PC-3 (cell line): ENCODE data around the gene MPP1. TPM values are rescaled to one million over a fixed set of nuclear protein-coding genes. Genes with fewer than 3 reads are reported as not detected.

ENCODE experiments used
- ATAC-seq: fragments of 200-7000 bp; cut with Tn5 transposase; 2 replicates; pipeline ENCODE4 v1.9.1; 2020; ENCODE audit warnings: mild to moderate bottlenecking, moderate library complexity
- BruUV-seq: library from RNA; stranded (reverse); fragments of 400-500 nt; replicated peaks from 2 replicates; lab custom pipeline; 2021; lab: Mats Ljungman, UMichigan
- CTCF ChIA-PET: fragments of 300-600 bp; sonication (Branson Sonifier 250); formaldehyde crosslinking; loops from one replicate; lab custom pipeline; 2022; ENCODE audit warnings: antibody characterized with exemption; lab: Charles Lee
- POLR2A ChIA-PET: fragments of 300-600 bp; sonication (Branson Sonifier 250); formaldehyde crosslinking; loops from one replicate; lab custom pipeline; 2022; ENCODE audit warnings: antibody characterized with exemption; ENCODE audit not compliant: unreplicated experiment; lab: Charles Lee
- DNase-seq: peaks from one replicate; pipeline ENCODE4 v3.0.0-alpha.2; 2015
- H2AFZ ChIP-seq: fragments of 300-600 bp; sonication (generic); 2 replicates; pipeline ENCODE4 v1.6.0; 2016; ENCODE audit warnings: antibody characterized with exemption, low read length
- H3F3A ChIP-seq: fragments of 300-600 bp; sonication (generic); one replicate; pipeline ENCODE4 v1.6.0; 2017; ENCODE audit warnings: antibody characterized with exemption, low read length, control low read depth, mild to moderate bottlenecking; ENCODE audit not compliant: unreplicated experiment
- H3K27ac ChIP-seq: fragments of 300-600 bp; sonication (generic); 2 replicates; pipeline ENCODE4 v1.5.1; 2016; ENCODE audit warnings: mild to moderate bottlenecking, low read length
- H3K27me3 ChIP-seq: fragments of 300-600 bp; sonication (generic); 2 replicates; pipeline ENCODE4 v1.6.1; 2016; ENCODE audit warnings: low read length, mixed read lengths
- H3K36me3 ChIP-seq: fragments of 300-600 bp; sonication (generic); 2 replicates; pipeline ENCODE4 v1.6.1; 2016; ENCODE audit warnings: low read depth, mixed run types, low read length, mixed read lengths
- H3K4me1 ChIP-seq: fragments of 300-600 bp; sonication (generic); 2 replicates; pipeline ENCODE4 v1.5.1; 2016; ENCODE audit warnings: low read length; ENCODE audit not compliant: insufficient read depth
- H3K4me2 ChIP-seq: fragments of 300-600 bp; sonication (generic); 2 replicates; pipeline ENCODE4 v1.6.0; 2016; ENCODE audit warnings: low read length
- H3K4me3 ChIP-seq: fragments of 300-600 bp; sonication (generic); 2 replicates; pipeline ENCODE4 v1.5.1; 2016; ENCODE audit warnings: mild to moderate bottlenecking, low read length, mixed read lengths
- H3K79me2 ChIP-seq: fragments of 300-600 bp; sonication (generic); 2 replicates; pipeline ENCODE4 v1.6.1; 2017; ENCODE audit warnings: low read length, mixed read lengths
- H3K9ac ChIP-seq: fragments of 300-600 bp; sonication (generic); 2 replicates; pipeline ENCODE4 v1.6.0; 2016; ENCODE audit warnings: mild to moderate bottlenecking, low read length
- H3K9me2 ChIP-seq: fragments of 300-600 bp; sonication (generic); replicated peaks from 2 replicates; pipeline ENCODE4 v1.6.1; 2016; ENCODE audit warnings: mixed run types, low read length, mixed read lengths
- H3K9me3 ChIP-seq: fragments of 300-600 bp; sonication (generic); 2 replicates; pipeline ENCODE4 v1.6.1; 2016; ENCODE audit warnings: low read length, mixed read lengths
- H4K20me1 ChIP-seq: fragments of 300-600 bp; sonication (generic); 2 replicates; pipeline ENCODE4 v1.6.1; 2016; ENCODE audit warnings: low read length, mixed read lengths
- EZH2 ChIP-seq: fragments of 300-600 bp; sonication (generic); IDR thresholded peaks from one replicate; pipeline ENCODE4 v1.6.1; 2017; ENCODE audit warnings: antibody characterized with exemption, mild to moderate bottlenecking, low read length; ENCODE audit not compliant: unreplicated experiment
- EZH2phosphoT487 ChIP-seq: fragments of 300-600 bp; sonication (generic); IDR thresholded peaks from 2 replicates; pipeline ENCODE4 v1.6.1; 2018; ENCODE audit warnings: mild to moderate bottlenecking, antibody characterized with exemption, low read length, borderline replicate concordance
- intact Hi-C: fragments of 100-400 bp; cut with micrococcal nuclease; formaldehyde crosslinking; loops from 2 replicates; pipeline ENCODE4 v1.9.0; 2023
- total RNA-seq: library from RNA; depleted of rRNA; stranded (reverse); fragments of >200 nt; gene quantifications from 2 replicates; pipeline ENCODE4 v1.2.3, GENCODE V29; 2014
- TF ChIP-seq, protein P1 (sequence below): fragments of 300-600 bp; sonication (generic); conservative IDR thresholded peaks from 2 replicates; pipeline ENCODE4 v1.5.1; 2017; ENCODE audit warnings: antibody characterized with exemption, low read depth, mild to moderate bottlenecking, low read length

Gene MPP1
- total RNA-seq, 1 experiment from 2014 or later = 18.8 TPM

GRCh38 chrX:154824638-154825037 is 19.4 kb upstream of the MPP1 start:
- no peaks in the 10 kb centered on the region for H3K9me2 ChIP-seq
- H3K4me2 ChIP-seq = no peak overlapping the region
- H3F3A ChIP-seq = no peaks in the 10 kb centered on the region
- H3K9ac ChIP-seq = no peak overlapping the region
- H3K4me1 ChIP-seq = no peaks in the 10 kb centered on the region
- ChIA-PET POLR2A (interaction anchor here (0.6 kb wide), 1 partner anchor 1673 kb away, joined by 3 read pairs; no protein-coding TSS in a partner anchor), CTCF (no interaction called here)
- TF ChIP-seq EZH2phosphoT487 = no peak
- no peak for TF ChIP-seq EZH2
- TF ChIP-seq, protein P1, sequence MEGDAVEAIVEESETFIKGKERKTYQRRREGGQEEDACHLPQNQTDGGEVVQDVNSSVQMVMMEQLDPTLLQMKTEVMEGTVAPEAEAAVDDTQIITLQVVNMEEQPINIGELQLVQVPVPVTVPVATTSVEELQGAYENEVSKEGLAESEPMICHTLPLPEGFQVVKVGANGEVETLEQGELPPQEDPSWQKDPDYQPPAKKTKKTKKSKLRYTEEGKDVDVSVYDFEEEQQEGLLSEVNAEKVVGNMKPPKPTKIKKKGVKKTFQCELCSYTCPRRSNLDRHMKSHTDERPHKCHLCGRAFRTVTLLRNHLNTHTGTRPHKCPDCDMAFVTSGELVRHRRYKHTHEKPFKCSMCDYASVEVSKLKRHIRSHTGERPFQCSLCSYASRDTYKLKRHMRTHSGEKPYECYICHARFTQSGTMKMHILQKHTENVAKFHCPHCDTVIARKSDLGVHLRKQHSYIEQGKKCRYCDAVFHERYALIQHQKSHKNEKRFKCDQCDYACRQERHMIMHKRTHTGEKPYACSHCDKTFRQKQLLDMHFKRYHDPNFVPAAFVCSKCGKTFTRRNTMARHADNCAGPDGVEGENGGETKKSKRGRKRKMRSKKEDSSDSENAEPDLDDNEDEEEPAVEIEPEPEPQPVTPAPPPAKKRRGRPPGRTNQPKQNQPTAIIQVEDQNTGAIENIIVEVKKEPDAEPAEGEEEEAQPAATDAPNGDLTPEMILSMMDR = no peak
- H4K20me1 ChIP-seq = no peaks in the 10 kb centered on the region
- H2AFZ ChIP-seq = no peak overlapping the region
- H3K27me3 ChIP-seq = no peaks in the 10 kb centered on the region
- no peaks in the 10 kb centered on the region for H3K79me2 ChIP-seq
- DNase-seq = no peak
- H3K9me3 ChIP-seq = no peaks in the 10 kb centered on the region
- intact Hi-C loops = no loop called here
- no peaks in the 10 kb centered on the region for H3K36me3 ChIP-seq
- H3K27ac ChIP-seq = no peak overlapping the region
- no peak for ATAC-seq
- no peak overlapping the region for H3K4me3 ChIP-seq
- BruUV-seq = no TSS peak

DNA sequence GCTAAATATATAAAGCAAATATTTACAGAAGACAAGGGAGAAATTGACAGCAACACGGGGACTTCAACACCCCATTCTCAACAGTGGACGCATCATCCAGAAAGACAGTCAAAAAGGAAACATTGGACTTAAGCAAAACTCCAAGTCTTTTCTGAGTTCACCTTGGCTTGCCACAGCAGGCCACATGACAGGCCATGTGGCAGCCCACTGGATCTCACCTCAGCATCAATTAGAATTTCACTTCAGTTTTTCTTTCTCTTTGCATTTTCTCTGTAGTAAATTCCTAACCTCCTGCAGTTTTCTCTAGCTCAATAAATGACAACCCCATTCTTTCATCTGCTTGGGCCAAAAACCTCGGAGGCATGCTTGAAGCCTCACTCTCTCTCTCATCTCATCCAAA is 16.7 kb upstream of the MPP1 start:
- no peaks in the 10 kb centered on the region for H3K9me2 ChIP-seq
- intact Hi-C loops = no loop called here
- no peaks in the 10 kb centered on the region for H3F3A ChIP-seq
- H3K9me3 ChIP-seq = no peaks in the 10 kb centered on the region
- ATAC-seq = no peak
- no peaks in the 10 kb centered on the region for H3K79me2 ChIP-seq
- H3K27ac ChIP-seq = no peak overlapping the region
- no peak overlapping the region for H3K4me2 ChIP-seq
- H3K36me3 ChIP-seq = no peaks in the 10 kb centered on the region
- CTCF ChIA-PET = no interaction called here
- no peak for DNase-seq
- no peaks in the 10 kb centered on the region for H3K27me3 ChIP-seq
- H3K4me3 ChIP-seq = no peak overlapping the region
- no peaks in the 10 kb centered on the region for H3K4me1 ChIP-seq
- H2AFZ ChIP-seq = no peak overlapping the region
- TF ChIP-seq EZH2 (no peak), EZH2phosphoT487 (no peak)
- TF ChIP-seq, protein P1 = no peak
- H3K9ac ChIP-seq = no peak overlapping the region
- no TSS peak for BruUV-seq
- no peaks in the 10 kb centered on the region for H4K20me1 ChIP-seq
- POLR2A ChIA-PET = no interaction called here

GRCh38 chrX:154821523-154821922 is 16.2 kb upstream of the MPP1 start:
- ChIA-PET POLR2A (no interaction called here), CTCF (no interaction called here)
- Histone ChIP-seq H3K27ac (no peak overlapping the region), H3K9me2 (no peaks in the 10 kb centered on the region), H4K20me1 (no peaks in the 10 kb centered on the region), H3K36me3 (no peaks in the 10 kb centered on the region), H3K4me3 (no peak overlapping the region), H3K27me3 (no peaks in the 10 kb centered on the region), H3K4me1 (no peaks in the 10 kb centered on the region), H3F3A (no peaks in the 10 kb centered on the region), H3K9ac (no peak overlapping the region), H2AFZ (no peak overlapping the region), H3K79me2 (no peaks in the 10 kb centered on the region), H3K9me3 (no peaks in the 10 kb centered on the region), H3K4me2 (no peak overlapping the region)
- no TSS peak for BruUV-seq
- ATAC-seq = no peak
- no peak for DNase-seq
- TF ChIP-seq EZH2 (no peak), EZH2phosphoT487 (no peak)
- TF ChIP-seq, protein P1 = no peak
- intact Hi-C loops = no loop called here
